Skeletal muscle satellite cell (primary cell): ENCODE data around the gene SOX13.
"Not testable (repeated sequence)": the region's sequence is repeated elsewhere in the genome, so short reads cannot be mapped to it uniquely, and the experiment has no call there.

Experiments used
- H3K27me3 ChIP-seq: 2 replicates; pipeline ENCODE4 v1.7.0; 2013; ENCODE audit warnings: low read length; ENCODE audit not compliant: control insufficient read depth, insufficient read depth
- H3K36me3 ChIP-seq: 2 replicates; pipeline ENCODE4 v1.7.0; 2013; ENCODE audit warnings: mild to moderate bottlenecking, control low read depth, low read length; ENCODE audit not compliant: insufficient read depth
- H3K4me1 ChIP-seq: 2 replicates; pipeline ENCODE4 v1.7.0; 2013; ENCODE audit warnings: low read length; ENCODE audit not compliant: control insufficient read depth, insufficient read depth
- H3K4me2 ChIP-seq: 2 replicates; pipeline ENCODE4 v1.7.0; 2013; ENCODE audit warnings: mild to moderate bottlenecking, low read length
- H3K4me3 ChIP-seq: 2 replicates; pipeline ENCODE4 v1.7.0; 2013; ENCODE audit warnings: low read length
- H3K9ac ChIP-seq: 2 replicates; pipeline ENCODE4 v1.7.0; 2013; ENCODE audit warnings: mild to moderate bottlenecking, low read depth, low read length, moderate library complexity
- H3K9me3 ChIP-seq: replicated peaks from 2 replicates; pipeline ENCODE4 v1.7.0; 2013; ENCODE audit warnings: mild to moderate bottlenecking, control low read depth, low read length

SOX13 gene

GRCh38 chr1:204042516-204042915 is 30.4 kb upstream of the SOX13 start:
- H3K9ac ChIP-seq, result no peak overlapping the region
- H3K4me1 ChIP-seq, result peaks cover 15% of the 10 kb centered on the region
- no peak overlapping the region for H3K4me3 ChIP-seq
- no peaks in the 10 kb centered on the region for H3K36me3 ChIP-seq
- no peaks in the 10 kb centered on the region for H3K9me3 ChIP-seq
- H3K27me3 ChIP-seq, result peaks cover 3% of the 10 kb centered on the region
- H3K4me2 ChIP-seq, result no peak overlapping the region

GRCh38 chr1:204043680-204044079 is 29.2 kb upstream of the SOX13 start:
- Histone ChIP-seq H3K9ac (no peak overlapping the region), H3K27me3 (peaks cover 3% of the 10 kb centered on the region), H3K4me3 (no peak overlapping the region), H3K4me2 (no peak overlapping the region), H3K36me3 (no peaks in the 10 kb centered on the region), H3K4me1 (peaks cover 15% of the 10 kb centered on the region), H3K9me3 (no peaks in the 10 kb centered on the region)

- Histone ChIP-seq H3K4me1 (peaks cover 15% of the 10 kb centered on the region), H3K27me3 (peaks cover 3% of the 10 kb centered on the region), H3K9me3 (no peaks in the 10 kb centered on the region), H3K4me2 (no peak overlapping the region), H3K36me3 (no peaks in the 10 kb centered on the region), H3K9ac (no peak overlapping the region), H3K4me3 (no peak overlapping the region)
Measured at GRCh38 chr1:204044448-204044847, 28.5 kb upstream of the SOX13 start.

- Histone ChIP-seq H3K9me3 (no peaks in the 10 kb centered on the region), H3K9ac (no peak overlapping the region), H3K36me3 (no peaks in the 10 kb centered on the region), H3K27me3 (peaks cover 3% of the 10 kb centered on the region), H3K4me2 (no peak overlapping the region), H3K4me1 (peaks cover 15% of the 10 kb centered on the region), H3K4me3 (no peak overlapping the region)
Measured at GRCh38 chr1:204045430-204045829, 27.5 kb upstream of the SOX13 start.

- Histone ChIP-seq H3K9ac (no peak overlapping the region), H3K9me3 (no peaks in the 10 kb centered on the region), H3K4me2 (no peak overlapping the region), H3K4me3 (no peak overlapping the region), H3K27me3 (peaks cover 3% of the 10 kb centered on the region), H3K4me1 (peaks cover 9% of the 10 kb centered on the region), H3K36me3 (no peaks in the 10 kb centered on the region)
Measured at GRCh38 chr1:204046346-204046745, 26.6 kb upstream of the SOX13 start.

- not testable (repeated sequence) for H3K4me2 ChIP-seq, H3K36me3 ChIP-seq, H3K9me3 ChIP-seq, H3K9ac ChIP-seq, H3K4me3 ChIP-seq, H3K27me3 ChIP-seq, H3K4me1 ChIP-seq
Measured at GRCh38 chr1:204048796-204049195, 24.1 kb upstream of the SOX13 start.

GRCh38 chr1:204051258-204051657 is 21.7 kb upstream of the SOX13 start:
- no peaks in the 10 kb centered on the region for H3K36me3 ChIP-seq
- H3K9ac ChIP-seq, result no peak overlapping the region
- no peak overlapping the region for H3K4me3 ChIP-seq
- H3K4me1 ChIP-seq, result no peaks in the 10 kb centered on the region
- no peak overlapping the region for H3K4me2 ChIP-seq
- no peaks in the 10 kb centered on the region for H3K9me3 ChIP-seq
- H3K27me3 ChIP-seq, result no peaks in the 10 kb centered on the region

- peaks cover 1% of the 10 kb centered on the region for H3K4me1 ChIP-seq
- no peak overlapping the region for H3K4me2 ChIP-seq
- no peaks in the 10 kb centered on the region for H3K27me3 ChIP-seq
- H3K36me3 ChIP-seq, result no peaks in the 10 kb centered on the region
- no peak overlapping the region for H3K9ac ChIP-seq
- H3K4me3 ChIP-seq, result no peak overlapping the region
- no peaks in the 10 kb centered on the region for H3K9me3 ChIP-seq
Measured at GRCh38 chr1:204051718-204052117, 21.2 kb upstream of the SOX13 start.

- Histone ChIP-seq H3K9me3 (no peaks in the 10 kb centered on the region), H3K4me1 (peaks cover 22% of the 10 kb centered on the region), H3K4me3 (no peak overlapping the region), H3K9ac (no peak overlapping the region), H3K36me3 (no peaks in the 10 kb centered on the region), H3K27me3 (no peaks in the 10 kb centered on the region), H3K4me2 (no peak overlapping the region)
Measured at GRCh38 chr1:204053893-204054292, 19.0 kb upstream of the SOX13 start.

GRCh38 chr1:204059970-204060369 is 12.9 kb upstream of the SOX13 start:
- Histone ChIP-seq H3K4me3 (no peak overlapping the region), H3K4me1 (peaks cover 22% of the 10 kb centered on the region), H3K9me3 (no peaks in the 10 kb centered on the region), H3K36me3 (no peaks in the 10 kb centered on the region), H3K27me3 (no peaks in the 10 kb centered on the region), H3K9ac (no peak overlapping the region), H3K4me2 (no peak overlapping the region)

- H3K4me2 ChIP-seq, result no peak overlapping the region
- no peak overlapping the region for H3K4me3 ChIP-seq
- H3K4me1 ChIP-seq, result peaks cover 17% of the 10 kb centered on the region
- H3K9me3 ChIP-seq, result no peaks in the 10 kb centered on the region
- H3K36me3 ChIP-seq, result no peaks in the 10 kb centered on the region
- no peak overlapping the region for H3K9ac ChIP-seq
- H3K27me3 ChIP-seq, result peaks cover 2% of the 10 kb centered on the region
Measured at GRCh38 chr1:204062106-204062505, 10.8 kb upstream of the SOX13 start.

GRCh38 chr1:204065174-204065985 is 7.5 kb upstream of the SOX13 start:
- H3K9ac ChIP-seq, result no peak overlapping the region
- no peak overlapping the region for H3K4me2 ChIP-seq
- H3K4me1 ChIP-seq, result no peaks in the 10 kb centered on the region
- H3K4me3 ChIP-seq, result no peak overlapping the region
- H3K9me3 ChIP-seq, result no peaks in the 10 kb centered on the region
- no peaks in the 10 kb centered on the region for H3K36me3 ChIP-seq
- peaks cover 21% of the 10 kb centered on the region for H3K27me3 ChIP-seq
